Neuronal stem cell (in vitro differentiated cells): ENCODE results near the gene DNAJC6.

Experiments used
- DNase-seq: peaks from one replicate; pipeline ENCODE4 v3.0.0-alpha.2; 2013; ENCODE audit warnings: low spot score
- H2AFZ ChIP-seq: one replicate; pipeline ENCODE4 v1.6.1; 2013; ENCODE audit warnings: mild to moderate bottlenecking, low read length, inconsistent platforms
- H2AK5ac ChIP-seq: 2 replicates; pipeline ENCODE4 v1.6.1; 2013; ENCODE audit warnings: low read depth, mild to moderate bottlenecking, inconsistent platforms, low read length, moderate library complexity, mixed read lengths
- H2BK120ac ChIP-seq: 2 replicates; pipeline ENCODE4 v1.6.1; 2013; ENCODE audit warnings: low read depth, mild to moderate bottlenecking, inconsistent platforms, low read length, moderate library complexity, mixed read lengths
- H2BK12ac ChIP-seq: one replicate; pipeline ENCODE4 v1.6.1; 2013; ENCODE audit warnings: low read length, inconsistent platforms
- H2BK15ac ChIP-seq: 2 replicates; pipeline ENCODE4 v1.6.1; 2013; ENCODE audit warnings: mild to moderate bottlenecking, low read length, inconsistent platforms, mixed read lengths
- H2BK5ac ChIP-seq: one replicate; pipeline ENCODE4 v1.6.1; 2013; ENCODE audit warnings: inconsistent platforms, mild to moderate bottlenecking, low read length, moderate library complexity
- H3K14ac ChIP-seq: one replicate; pipeline ENCODE4 v1.6.1; 2013; ENCODE audit warnings: low read length, inconsistent platforms
- H3K18ac ChIP-seq: 2 replicates; pipeline ENCODE4 v1.6.1; 2013; ENCODE audit warnings: low read length, inconsistent platforms
- H3K23ac ChIP-seq: 2 replicates; pipeline ENCODE4 v1.6.1; 2013; ENCODE audit warnings: low read depth, mild to moderate bottlenecking, mixed read lengths, low read length, inconsistent platforms; ENCODE audit not compliant: poor library complexity
- H3K27ac ChIP-seq: replicated peaks from 3 replicates; pipeline ENCODE4 v1.5.1; 2013; ENCODE audit warnings: low read length, inconsistent platforms
- H3K27me3 ChIP-seq, 3 experiments: 2 replicates each; pipeline ENCODE4 v1.6.1; 2013; ENCODE audit warnings: low read length in 3 of 3, mild to moderate bottlenecking in 2 of 3, inconsistent platforms in 1 of 3, low read depth in 1 of 3, mixed read lengths in 1 of 3, moderate library complexity in 1 of 3; ENCODE audit not compliant: control insufficient read depth in 3 of 3, insufficient read depth in 3 of 3
- H3K36me3 ChIP-seq, 2 donors: replicated peaks in 1 of 2; 2 replicates each; pipeline ENCODE4 v1.6.1; 2013; ENCODE audit warnings: low read length in 2 of 2; ENCODE audit not compliant: control insufficient read depth in 2 of 2, insufficient read depth in 2 of 2
- H3K4ac ChIP-seq: 2 replicates; pipeline ENCODE4 v1.6.1; 2013; ENCODE audit warnings: inconsistent platforms, mild to moderate bottlenecking, low read length, moderate library complexity
- H3K4me1 ChIP-seq, 2 donors: 1 replicate in 1 of 2; 2 replicates in 1 of 2; pipeline ENCODE4 v1.6.1; 2013; ENCODE audit warnings: low read length in 2 of 2, low read depth in 1 of 2; ENCODE audit not compliant: control insufficient read depth in 2 of 2, insufficient read depth in 1 of 2
- H3K4me2 ChIP-seq: one replicate; pipeline ENCODE4 v1.6.1; 2013; ENCODE audit warnings: mild to moderate bottlenecking, low read length, inconsistent platforms; ENCODE audit not compliant: insufficient read depth, poor library complexity, severe bottlenecking
- H3K4me3 ChIP-seq, 2 donors: 2 replicates each; pipeline ENCODE4 v1.5.1; 2013; ENCODE audit warnings: low read length in 2 of 2, mild to moderate bottlenecking in 2 of 2, inconsistent platforms in 1 of 2, moderate library complexity in 1 of 2
- H3K79me1 ChIP-seq: one replicate; pipeline ENCODE4 v1.6.1; 2013; ENCODE audit warnings: low read depth, mild to moderate bottlenecking, inconsistent platforms, low read length, moderate library complexity
- H3K9ac ChIP-seq: one replicate; pipeline ENCODE4 v1.6.1; 2013; ENCODE audit warnings: mild to moderate bottlenecking, low read depth, low read length, inconsistent platforms; ENCODE audit not compliant: poor library complexity
- H3K9me3 ChIP-seq, 2 donors: replicated peaks in 1 of 2; 2 replicates each; pipeline versions ENCODE3 to v1.6.1; 2013; ENCODE audit warnings: low read length in 2 of 2, mild to moderate bottlenecking in 2 of 2, inconsistent platforms in 1 of 2, low read depth in 1 of 2, mixed read lengths in 1 of 2, moderate library complexity in 1 of 2; ENCODE audit not compliant: control insufficient read depth in 2 of 2, insufficient read depth in 1 of 2
- H4K8ac ChIP-seq: one replicate; pipeline ENCODE4 v1.6.1; 2013; ENCODE audit warnings: low read depth, mild to moderate bottlenecking, inconsistent platforms, low read length, moderate library complexity
- H4K91ac ChIP-seq: one replicate; pipeline ENCODE4 v1.6.1; 2013; ENCODE audit warnings: low read length, low read depth, mild to moderate bottlenecking, inconsistent platforms; ENCODE audit not compliant: poor library complexity
- WGBS, 2 donors: extraction: QIAGEN DNeasy Blood & Tissue Kit; methylation state at CpG; one replicate each; pipeline ENCODE4 v1.1.7; 2013; ENCODE audit warnings: missing lambda C conversion rate in 2 of 2, mixed read lengths in 1 of 2; ENCODE audit not compliant: insufficient read length in 2 of 2, insufficient replicate concordance in 1 of 2; ENCODE audit errors: extremely low coverage in 2 of 2; 5-methylcytosine and 5-hydroxymethylcytosine counted together

DNAJC6 gene

DNA sequence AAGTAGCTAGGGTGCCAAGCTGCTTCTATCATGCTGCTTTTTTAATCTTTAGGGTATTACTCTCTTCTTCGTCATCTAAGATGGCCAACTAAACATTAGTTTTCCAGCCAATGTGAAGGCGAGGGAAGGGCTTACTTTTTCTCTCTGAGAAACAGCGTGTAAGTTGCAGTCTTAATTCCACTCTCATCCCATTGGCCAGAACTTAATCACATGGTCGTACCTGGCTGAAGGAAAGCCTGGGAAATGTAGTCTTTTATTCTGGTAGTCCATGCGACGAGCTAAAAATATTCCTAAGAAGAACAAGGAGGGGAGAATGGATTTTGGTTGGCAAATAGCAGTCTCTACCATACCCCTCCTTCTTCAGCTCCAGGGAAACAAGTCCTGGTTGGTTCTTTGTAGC is 21.5 kb downstream of the DNAJC6 start:
- Histone ChIP-seq H3K9me3 (no peaks in the 10 kb centered on the region), H3K9ac (no peak overlapping the region), H3K4me1 (no peaks in the 10 kb centered on the region), H3K18ac (no peak overlapping the region), H3K4me3 (no peak overlapping the region), H4K8ac (no peak overlapping the region), H3K23ac (no peak overlapping the region), H2AFZ (no peak overlapping the region), H3K36me3 (no peaks in the 10 kb centered on the region), H2BK15ac (no peak overlapping the region), H4K91ac (no peak overlapping the region), H3K4ac (no peak overlapping the region), H3K14ac (no peak overlapping the region), H3K27ac (no peak overlapping the region), H2BK12ac (no peak overlapping the region), H3K4me2 (no peak overlapping the region), H2BK120ac (no peak overlapping the region), H2AK5ac (no peak overlapping the region), H2BK5ac (no peak overlapping the region), H3K79me1 (no peaks in the 10 kb centered on the region), H3K27me3 (no peaks in the 10 kb centered on the region)
- no CpG with 5 or more reads among the region's 6 CpGs for WGBS, 2 donors
- no peak for DNase-seq

DNA sequence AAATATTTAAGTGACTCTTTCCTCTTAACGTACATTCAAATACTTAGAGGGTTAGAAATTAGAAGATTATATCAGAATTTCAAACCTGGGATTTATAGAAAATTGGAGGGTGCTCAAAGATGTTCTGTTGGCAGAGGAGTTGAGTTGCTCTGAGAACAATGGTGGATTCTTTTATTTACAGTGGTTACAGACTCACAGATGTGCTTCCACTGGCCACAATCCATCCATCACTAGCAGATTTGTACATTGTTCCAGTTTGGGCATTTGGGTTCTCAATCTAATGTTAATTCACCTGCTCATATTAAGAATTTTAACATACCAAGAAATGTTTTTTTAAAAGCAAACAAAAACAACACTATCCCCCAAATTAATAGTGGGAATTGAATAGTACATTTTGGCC is 23.5 kb downstream of the DNAJC6 start:
- Histone ChIP-seq H3K36me3 (no peaks in the 10 kb centered on the region), H3K79me1 (no peaks in the 10 kb centered on the region), H2BK120ac (no peak overlapping the region), H2AFZ (no peak overlapping the region), H4K8ac (no peak overlapping the region), H3K4me3 (no peak overlapping the region), H3K4ac (no peak overlapping the region), H3K14ac (no peak overlapping the region), H3K27me3 (no peaks in the 10 kb centered on the region), H3K27ac (no peak overlapping the region), H3K4me1 (no peaks in the 10 kb centered on the region), H2AK5ac (no peak overlapping the region), H2BK5ac (no peak overlapping the region), H3K23ac (no peak overlapping the region), H2BK12ac (no peak overlapping the region), H4K91ac (no peak overlapping the region), H3K9me3 (no peaks in the 10 kb centered on the region), H3K18ac (no peak overlapping the region), H2BK15ac (no peak overlapping the region), H3K4me2 (no peak overlapping the region), H3K9ac (no peak overlapping the region)
- no CpG with 5 or more reads among the region's 1 CpG for WGBS, 2 donors
- no peak for DNase-seq

DNA sequence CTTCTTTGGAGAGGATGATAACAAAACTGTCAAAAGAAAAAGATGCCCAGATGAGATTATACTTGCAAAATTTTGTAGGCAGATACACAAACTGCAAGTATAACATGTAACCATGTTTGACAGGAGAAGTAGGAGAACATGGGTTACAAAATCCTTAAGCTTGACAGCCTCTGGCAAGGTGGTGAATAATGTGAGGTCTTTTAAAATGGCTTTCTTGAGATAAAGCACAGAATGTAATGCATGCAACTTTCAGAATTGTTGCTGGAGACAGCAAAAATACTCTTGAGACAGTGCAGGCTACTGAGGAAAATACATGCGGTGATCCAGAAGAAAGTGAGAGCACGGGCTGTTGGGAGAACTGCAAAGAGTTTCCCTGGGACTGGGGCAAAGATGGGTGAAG is 24.7 kb downstream of the DNAJC6 start:
- Histone ChIP-seq H3K79me1 (no peaks in the 10 kb centered on the region), H2BK15ac (no peak overlapping the region), H2AK5ac (no peak overlapping the region), H2BK120ac (no peak overlapping the region), H2BK5ac (no peak overlapping the region), H3K27ac (no peak overlapping the region), H3K18ac (no peak overlapping the region), H3K4ac (no peak overlapping the region), H3K9ac (no peak overlapping the region), H3K27me3 (no peaks in the 10 kb centered on the region), H3K4me3 (no peak overlapping the region), H4K91ac (no peak overlapping the region), H3K4me1 (no peaks in the 10 kb centered on the region), H3K14ac (no peak overlapping the region), H3K23ac (no peak overlapping the region), H3K4me2 (no peak overlapping the region), H2BK12ac (no peak overlapping the region), H3K36me3 (no peaks in the 10 kb centered on the region), H4K8ac (no peak overlapping the region), H2AFZ (no peak overlapping the region), H3K9me3 (no peaks in the 10 kb centered on the region)
- no peak for DNase-seq
- WGBS, 2 donors, result no CpG with 5 or more reads among the region's 2 CpGs

DNA sequence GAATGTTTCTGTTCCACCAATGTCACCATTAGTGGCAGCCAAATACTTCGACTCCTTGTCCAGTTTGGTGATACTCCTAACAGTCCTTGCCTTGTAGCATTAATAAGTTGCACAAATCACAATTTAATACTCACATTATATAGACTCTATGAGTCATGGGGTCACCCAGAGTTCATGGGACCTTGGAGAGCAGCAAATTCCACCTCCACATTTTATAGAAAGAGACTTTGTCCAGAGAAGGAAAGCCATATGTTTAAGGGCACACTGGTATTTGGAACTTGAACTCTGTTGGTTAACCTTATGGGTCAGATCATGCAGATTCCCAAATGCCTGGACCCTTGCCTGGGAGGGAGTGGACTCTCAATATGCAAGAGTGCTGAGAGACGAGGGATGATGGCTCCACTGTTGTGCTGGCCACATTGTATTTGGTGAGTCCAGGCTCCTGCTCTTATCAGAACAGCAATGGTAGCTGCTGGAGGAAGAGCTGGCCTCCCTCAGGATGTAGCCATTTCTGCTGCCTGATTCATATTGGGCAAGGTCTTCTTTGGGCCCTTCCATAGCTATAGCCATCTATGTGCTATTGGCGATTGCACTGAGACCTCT is 30.6 kb downstream of the DNAJC6 start:
- H3K4ac ChIP-seq, result no peak overlapping the region
- H3K27me3 ChIP-seq, result no peaks in the 10 kb centered on the region
- no peak overlapping the region for H4K91ac ChIP-seq
- no peak overlapping the region for H2BK12ac ChIP-seq
- H3K27ac ChIP-seq, result no peak overlapping the region
- no peak overlapping the region for H2BK5ac ChIP-seq
- H2AFZ ChIP-seq, result no peak overlapping the region
- H3K23ac ChIP-seq, result no peak overlapping the region
- H4K8ac ChIP-seq, result no peak overlapping the region
- no peak overlapping the region for H3K9ac ChIP-seq
- H3K14ac ChIP-seq, result no peak overlapping the region
- H3K9me3 ChIP-seq, result no peaks in the 10 kb centered on the region
- no peak overlapping the region for H2BK120ac ChIP-seq
- no CpG with 5 or more reads among the region's 3 CpGs for WGBS, 2 donors
- no peak overlapping the region for H3K18ac ChIP-seq
- no peak for DNase-seq
- no peak overlapping the region for H2AK5ac ChIP-seq
- no peak overlapping the region for H3K4me2 ChIP-seq
- H2BK15ac ChIP-seq, result no peak overlapping the region
- H3K4me1 ChIP-seq, result peaks cover 0 to 3% of the 10 kb centered on the region in 2 donors
- no peaks in the 10 kb centered on the region for H3K36me3 ChIP-seq
- no peaks in the 10 kb centered on the region for H3K79me1 ChIP-seq
- H3K4me3 ChIP-seq, result no peak overlapping the region
